Measurements from ENCODE around the gene LARGE1.

The LARGE1 gene

DNA sequence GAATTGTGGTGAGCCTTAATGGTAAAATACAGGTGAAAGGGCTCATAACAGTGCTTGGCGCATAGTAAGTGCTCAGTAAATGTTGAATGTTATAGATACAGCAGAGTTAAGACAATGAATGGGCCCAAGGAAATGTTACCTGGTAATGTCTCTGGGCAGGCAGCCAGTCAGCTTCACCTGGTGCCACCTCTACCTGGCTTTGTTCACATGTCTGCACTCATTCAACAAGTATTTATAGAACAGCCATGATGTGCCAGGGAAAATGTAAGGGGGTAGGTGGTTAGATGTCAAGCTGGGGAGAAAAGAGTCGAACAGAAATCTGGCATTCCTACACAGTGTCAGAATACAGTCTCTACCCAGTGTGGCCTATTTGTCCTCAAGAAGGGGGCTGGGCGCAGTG, 623.3 kb downstream of the LARGE1 start:
- no peak for DNase-seq

DNA sequence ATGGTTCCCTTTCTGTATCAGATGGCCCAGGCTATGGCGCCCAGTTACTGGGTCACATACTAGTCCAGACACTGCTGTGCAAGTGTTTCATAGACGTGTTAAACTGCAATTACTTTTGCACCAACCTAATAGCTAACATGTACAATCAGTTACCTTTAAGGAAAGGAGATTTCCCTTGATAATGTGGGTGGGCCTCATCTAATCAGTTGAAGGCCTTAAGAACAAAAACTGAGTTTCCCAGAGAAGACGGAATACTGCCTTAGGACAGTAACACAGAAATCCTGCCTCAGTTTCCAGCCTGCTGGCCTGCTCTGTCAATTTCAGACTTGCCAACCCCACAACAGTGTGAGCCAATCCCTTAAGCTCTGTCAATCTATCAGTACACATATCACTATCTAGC, 632.2 kb downstream of the LARGE1 start:
- DNase-seq, result no peak

DNA sequence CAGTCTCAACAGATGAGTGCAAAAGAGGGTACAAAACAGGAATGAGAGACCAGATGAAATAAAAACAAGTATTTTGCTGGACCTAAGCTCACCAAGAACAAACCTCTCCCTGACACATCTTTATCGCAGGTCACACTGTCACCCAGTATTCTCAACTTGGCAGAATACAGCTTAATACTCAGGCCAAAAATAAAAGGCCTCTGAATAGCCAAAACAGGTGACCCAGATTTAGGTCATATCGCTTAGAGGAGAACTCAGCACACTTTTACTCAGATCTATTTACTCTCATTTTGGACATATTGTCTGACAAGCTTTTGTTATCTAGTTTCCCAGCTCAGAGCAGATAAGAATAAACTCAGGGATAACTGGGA, 645.2 kb downstream of the LARGE1 start:
- no peak for DNase-seq

DNA sequence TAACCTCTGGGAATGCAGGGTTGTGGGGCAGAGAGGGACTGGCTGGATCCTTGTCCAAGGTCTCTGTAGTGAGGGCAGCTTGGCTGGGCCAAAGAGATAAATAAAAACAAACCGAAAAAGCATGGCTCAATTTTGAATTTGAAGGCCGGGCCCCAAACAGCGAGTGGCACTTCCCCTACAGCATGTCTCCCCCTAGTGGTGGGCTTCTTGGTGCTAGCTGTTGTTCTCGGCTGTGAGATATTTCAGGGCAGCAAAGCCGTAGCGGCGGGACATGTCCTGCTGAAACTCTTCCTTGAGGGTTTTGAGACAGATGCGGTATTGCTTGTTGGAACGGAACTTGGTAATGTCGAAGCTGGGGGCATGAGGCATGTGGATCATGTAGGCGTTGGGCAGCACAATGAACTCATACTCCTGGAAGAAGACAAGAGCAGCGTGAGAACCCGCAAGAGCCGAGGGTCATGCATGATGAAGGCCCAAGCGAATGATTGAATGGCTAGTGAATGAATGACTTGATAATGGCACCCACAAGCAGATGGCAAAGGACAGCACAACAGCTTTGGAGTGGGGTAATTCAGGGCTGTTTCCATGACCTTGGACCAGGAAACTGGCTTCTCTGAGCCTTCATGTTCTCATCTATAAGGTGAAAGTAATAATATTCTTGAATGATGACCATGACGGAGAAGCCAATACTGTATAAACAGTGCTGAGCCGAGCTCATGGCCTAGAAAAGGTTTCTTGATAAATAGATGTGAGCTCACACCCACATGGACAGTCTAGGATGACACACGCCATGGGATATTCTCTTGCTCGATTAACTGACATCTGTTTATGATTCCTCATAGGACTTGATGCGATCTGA, 645.8 kb downstream of the LARGE1 start:
- DNase-seq, result peak; percentile 5

DNA sequence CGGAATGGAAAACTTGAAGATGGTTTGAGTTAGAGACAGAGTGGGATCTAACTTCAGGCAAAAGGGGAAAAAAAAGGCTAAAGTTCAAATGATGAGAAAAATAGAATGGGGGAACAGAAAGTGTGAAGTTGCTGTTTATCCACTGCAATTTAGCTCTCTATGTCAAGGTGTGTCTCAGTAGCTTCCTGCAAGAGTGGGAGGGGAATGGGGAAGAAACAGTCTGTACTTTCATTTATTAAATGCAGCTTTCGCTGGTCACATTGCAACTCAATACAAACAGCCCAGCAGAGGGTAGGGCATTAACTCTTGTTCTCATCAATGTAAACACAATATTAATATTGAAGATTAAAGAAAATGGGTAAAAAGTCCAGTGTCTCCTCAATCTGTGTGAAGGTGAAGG, 647.4 kb downstream of the LARGE1 start:
- no peak for DNase-seq

DNA sequence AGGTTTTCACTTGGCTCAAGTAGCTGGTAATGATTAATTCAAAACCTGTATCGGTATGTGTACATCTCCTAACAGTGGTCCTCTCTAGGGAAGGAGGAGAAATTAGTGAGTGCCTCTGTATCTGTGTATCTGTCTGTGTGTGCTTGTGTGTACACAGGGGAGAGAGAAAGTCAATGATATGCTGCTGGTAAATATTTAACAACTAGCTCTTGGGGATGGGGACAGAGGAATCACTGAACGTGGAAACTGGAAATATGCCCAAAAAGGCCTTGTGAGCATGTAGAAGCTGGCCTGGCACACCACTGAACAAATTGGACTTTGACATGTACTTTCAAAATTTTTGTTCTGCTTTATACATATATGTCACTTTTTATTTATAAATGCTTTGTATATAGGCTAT, 648.1 kb downstream of the LARGE1 start:
- DNase-seq, result no peak

DNA sequence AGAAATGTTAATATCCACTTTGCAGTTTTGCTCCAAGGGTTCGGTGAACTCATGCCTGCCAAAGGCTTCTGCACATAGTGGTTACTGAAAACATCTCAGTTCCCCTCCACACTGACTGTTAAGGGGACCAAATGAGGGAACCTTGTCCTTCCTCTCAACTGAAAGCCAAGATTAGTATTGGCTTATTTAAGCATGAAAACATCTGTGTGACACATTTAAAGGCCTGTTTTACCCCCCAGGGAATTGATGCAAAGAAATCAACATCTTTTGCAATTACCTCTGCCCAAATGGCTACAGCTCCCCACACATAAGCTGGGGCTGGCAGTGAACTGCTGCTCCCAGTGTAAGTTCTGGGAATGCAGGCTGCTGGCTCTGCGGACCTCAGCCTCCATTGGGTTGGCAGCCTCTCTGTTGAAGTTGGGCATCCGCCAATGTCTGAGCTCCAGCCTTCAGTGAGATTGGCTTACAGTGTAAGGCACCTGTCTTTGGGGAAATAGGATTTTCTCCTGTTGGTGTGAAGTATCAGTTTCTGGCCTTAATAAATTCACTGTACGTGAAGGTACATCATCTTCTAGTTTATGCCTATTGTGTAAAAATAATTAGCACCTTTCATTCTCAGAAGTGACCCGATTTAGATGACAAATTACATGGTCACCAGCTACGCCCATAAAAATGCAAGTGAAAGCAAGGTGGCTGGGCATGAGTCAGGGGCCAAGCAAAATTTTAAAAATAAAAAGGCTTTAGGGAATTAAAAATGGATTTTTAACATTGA, 648.7 kb downstream of the LARGE1 start:
- peak; percentile 25 for DNase-seq

DNA sequence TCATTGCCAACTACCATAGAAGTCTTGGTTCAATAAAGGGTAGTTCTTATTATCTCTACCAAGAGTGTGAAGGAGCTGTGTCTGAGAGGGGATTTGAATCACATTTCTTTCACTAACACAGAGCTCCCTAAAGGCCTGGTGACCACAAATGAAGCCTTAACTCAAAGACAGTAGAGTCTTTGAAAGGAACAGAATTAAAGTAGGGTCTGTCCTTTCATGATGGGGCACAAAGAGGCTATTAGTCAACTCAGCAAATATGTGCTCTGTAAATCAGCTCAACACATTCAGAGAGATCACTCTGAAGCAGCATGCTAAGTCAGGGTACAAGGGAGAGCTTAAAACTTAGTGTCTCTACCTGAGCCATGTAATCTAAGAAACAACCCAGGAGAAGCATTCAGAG, 649.7 kb downstream of the LARGE1 start:
- DNase-seq, result no peak

DNA sequence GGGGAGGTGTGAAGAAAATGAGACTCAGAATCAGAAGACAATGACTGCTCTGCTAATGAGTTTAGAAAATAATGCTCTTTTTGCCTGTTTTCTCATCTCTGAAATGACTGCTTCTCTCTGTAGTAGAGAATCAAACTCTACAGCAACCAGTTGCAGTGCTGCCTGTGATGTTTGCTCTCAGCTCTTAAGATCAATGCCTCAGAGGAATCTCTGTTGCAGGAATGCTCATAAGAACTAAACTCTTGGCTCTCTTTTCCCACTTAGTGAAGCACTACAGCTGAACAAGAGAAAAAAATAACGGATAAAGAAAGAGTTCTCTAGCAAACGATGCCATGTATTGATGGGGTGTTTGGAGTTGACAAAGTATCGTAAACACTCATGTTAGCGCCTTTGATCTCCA, 658.6 kb downstream of the LARGE1 start:
- no peak for DNase-seq

DNA sequence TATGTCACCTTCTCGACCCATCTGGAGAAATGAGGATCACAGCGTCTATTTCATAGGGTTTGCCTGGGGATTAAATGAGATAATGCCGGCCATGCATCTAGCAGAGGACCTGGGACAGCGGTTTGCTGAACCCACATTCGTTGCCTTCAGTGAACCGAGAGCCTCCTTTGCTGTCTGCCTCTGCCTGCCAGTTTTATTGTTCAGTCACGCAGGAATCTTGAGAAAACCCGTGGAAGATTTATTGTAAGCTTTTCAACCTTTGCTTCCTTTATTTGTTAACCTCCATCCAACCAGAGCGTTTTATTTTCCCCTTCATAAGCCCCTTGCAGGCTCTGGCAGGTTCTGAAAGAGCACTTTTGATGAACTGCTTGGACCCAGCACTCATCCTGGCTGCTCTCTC, 659.8 kb downstream of the LARGE1 start:
- no peak for DNase-seq

DNA sequence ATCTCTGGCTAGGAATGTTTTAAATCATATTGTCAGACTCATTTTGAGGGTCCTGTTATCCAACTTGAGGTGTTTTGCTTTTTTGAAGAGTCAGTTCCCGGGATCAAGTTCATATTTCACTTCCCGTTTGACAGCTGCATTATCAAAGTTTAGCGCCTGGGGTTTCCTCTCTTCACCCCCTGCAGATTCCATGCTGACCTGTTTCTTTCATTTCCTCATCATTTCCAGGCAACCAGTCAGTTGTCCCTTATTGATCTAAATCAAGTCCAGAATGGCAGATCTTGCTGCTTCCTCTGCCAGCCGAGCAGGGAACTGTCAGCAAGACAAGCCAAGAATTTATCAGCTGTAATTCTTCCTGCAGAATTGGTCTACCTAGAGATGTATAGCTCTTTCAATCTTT, 664.5 kb downstream of the LARGE1 start:
- DNase-seq, result no peak

DNA sequence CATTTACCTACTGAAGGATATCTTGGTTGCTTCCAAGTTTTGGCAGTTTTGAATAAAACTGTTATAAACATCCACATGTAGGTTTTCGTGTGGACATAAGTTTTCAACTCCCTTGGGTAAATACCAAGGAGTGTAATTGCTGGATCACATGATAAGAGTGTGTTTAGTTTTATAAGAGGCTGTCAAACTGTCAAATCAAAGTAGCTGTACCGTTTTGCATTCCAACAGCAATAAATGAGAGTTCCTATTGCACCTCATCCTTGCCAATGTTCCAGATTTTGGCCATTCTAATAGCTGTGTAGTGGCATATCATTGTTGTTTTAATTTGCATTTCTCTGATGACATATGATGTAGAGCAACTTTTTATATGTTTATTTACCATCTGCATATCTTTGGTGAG, 671.3 kb downstream of the LARGE1 start:
- no peak for DNase-seq

DNA sequence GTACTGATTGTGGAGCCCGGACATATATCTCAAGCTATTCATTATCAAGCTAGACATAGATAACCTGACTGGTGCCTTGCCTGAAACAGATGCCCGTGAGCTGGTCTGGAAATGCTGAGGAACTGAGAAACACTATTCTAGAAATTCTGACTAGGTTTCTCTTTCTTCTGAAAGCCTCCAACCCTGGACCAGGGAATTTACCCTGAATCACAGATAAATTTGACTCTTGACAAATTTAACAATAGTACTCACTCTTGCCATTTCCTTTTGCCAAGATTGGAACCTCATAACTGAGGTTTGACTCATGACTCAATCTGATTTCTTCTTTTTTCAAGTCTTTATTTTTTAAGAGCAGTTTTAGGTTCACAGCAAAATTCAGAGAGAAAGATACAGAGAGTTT, 672.5 kb downstream of the LARGE1 start:
- peak; percentile 8 for DNase-seq

DNA sequence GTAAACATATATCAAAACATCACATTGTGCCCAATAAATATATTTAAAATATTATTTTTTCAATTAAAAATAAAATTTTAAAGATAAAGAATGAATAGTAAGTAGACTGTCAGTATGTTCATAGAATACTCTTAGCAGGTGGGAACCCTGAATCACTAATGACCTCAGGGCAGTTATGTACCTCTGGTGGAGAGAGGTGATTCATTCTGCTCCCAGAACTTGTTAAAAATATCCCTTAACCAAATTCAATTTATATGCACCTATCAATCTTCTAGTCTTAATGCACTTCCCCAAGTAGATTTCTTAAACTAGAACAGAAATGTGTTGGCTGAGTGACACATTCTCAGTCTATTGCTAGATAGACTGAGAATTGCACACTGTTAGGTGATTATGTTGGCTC, 678.2 kb downstream of the LARGE1 start:
- DNase-seq, result no peak

DNA sequence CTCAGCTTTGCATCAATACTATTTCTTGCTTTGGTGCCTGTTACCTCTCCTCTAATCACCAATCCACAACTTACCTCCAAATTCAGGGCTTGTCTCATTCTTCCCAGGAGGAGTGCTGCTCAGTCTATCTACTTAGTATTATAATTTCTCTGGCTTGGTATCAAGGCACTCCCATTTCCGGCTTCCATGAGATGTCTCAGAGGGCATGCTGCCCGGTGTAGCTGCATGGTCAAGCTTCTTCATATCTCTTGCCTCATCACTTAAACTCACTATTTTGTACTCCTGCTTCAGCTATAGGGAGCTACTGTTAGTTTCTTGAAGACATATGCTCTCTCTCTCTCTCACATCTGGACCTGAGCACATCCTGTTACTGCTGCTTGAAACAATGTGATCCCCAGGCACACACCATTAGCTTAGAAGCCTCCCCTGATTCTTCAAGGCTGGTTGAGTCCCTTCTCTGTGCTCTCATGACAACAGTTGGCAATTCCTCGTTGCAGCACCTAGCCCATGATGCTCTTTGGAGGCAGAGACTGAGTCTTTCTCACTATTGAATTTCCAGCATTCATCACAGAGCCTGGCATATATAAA, 679.3 kb downstream of the LARGE1 start:
- DNase-seq, result peak; percentile 7

DNA sequence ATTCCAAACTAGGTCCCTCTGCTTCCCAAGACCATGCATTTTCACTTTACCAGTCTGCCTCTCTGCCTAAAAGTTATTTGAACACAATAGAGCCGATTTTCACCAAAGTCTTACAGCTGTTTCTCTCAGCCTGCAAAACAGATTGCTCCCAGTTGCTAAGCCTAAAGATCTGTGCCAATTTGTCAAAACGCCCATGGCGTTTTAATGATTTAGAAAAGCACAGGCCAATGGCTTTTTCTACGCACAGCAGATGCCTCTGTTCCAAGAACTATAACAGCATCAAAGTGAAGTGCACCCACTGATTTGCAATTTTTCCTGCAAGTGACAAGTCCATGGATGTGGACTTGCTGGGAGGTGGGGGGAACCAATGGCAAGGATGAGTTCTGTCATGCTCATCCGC, 688.2 kb downstream of the LARGE1 start:
- DNase-seq, result no peak

DNA sequence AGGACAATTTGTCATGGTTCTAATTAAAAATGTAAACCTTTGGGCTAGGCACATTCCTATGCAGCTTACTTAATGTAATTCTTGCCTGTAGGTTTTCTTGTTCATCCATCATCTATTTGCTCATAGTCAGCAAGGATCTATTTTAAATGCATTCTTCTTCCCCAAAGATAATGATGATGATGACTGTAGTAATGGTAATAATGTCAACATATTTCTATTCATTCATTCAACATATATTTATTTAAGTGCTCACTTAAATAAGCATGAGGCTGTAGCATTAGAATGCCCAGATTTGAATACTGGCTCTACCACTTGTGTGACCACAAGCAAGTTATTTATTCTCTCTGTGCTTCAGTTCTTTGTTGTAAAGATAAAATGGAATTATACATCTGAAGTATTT, 692.5 kb downstream of the LARGE1 start:
- DNase-seq, result peak; percentile 46

DNA sequence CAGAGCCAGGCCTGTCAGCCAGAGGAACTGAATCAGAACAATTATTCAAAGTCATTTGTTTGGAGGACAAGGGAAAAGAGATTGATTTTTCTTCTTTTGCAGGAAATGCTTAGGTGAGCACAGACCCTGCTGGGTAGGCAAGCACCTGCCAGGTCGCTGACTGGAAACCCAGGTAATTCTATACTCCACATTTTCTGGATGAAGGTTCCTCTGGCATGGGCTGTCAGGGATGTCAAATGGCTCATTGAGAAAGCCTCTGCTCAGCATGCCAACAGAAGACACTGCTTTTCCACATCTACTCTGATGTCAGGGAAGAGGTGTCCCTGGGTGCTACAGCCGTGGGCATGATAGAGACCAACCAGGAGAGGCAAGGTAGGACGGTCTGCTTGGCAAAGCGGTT, 695.4 kb downstream of the LARGE1 start:
- DNase-seq, result no peak

Data from fibroblast of skin of back (primary cell).